Right hindlimb (tissue), 1 donor: Measurements from ENCODE around the gene USP1.

Experiments
- DNase-seq: peaks from one replicate; pipeline ENCODE4 v3.0.0-alpha.2; 2018

Gene USP1

GRCh38 chr1:62492521-62492920 is 55.7 kb downstream of the USP1 start:
- no peak for DNase-seq

- no peak for DNase-seq
These were observed 56.8 kb downstream of the USP1 start for GRCh38 chr1:62493656-62494055.

- no peak for DNase-seq
These were observed 57.3 kb downstream of the USP1 start for GRCh38 chr1:62494137-62494536.

GRCh38 chr1:62500210-62500609 is 63.4 kb downstream of the USP1 start:
- no peak for DNase-seq
